CD14-positive monocyte (primary cell): ENCODE data around the gene METTL24. TPM values are rescaled to one million over a fixed set of nuclear protein-coding genes. Genes with fewer than 3 reads are reported as not detected.

Source experiments
- DNase-seq, 3 donors: peaks; one replicate each; pipeline ENCODE4 v3.0.0-alpha.2; 2011 to 2022
- H2AFZ ChIP-seq: 2 replicates; pipeline ENCODE4 v1.6.0; 2012; ENCODE audit warnings: mild to moderate bottlenecking, low read depth, low read length, inconsistent platforms; ENCODE audit not compliant: insufficient read depth, poor library complexity, severe bottlenecking
- H3K27ac ChIP-seq, 2 donors: 1 replicate in 1 of 2; 2 replicates in 1 of 2; pipeline ENCODE4 v1.5.1; 2012 to 2013; ENCODE audit warnings: low read length in 2 of 2, control low read depth in 1 of 2, inconsistent platforms in 1 of 2, low read depth in 1 of 2, mild to moderate bottlenecking in 1 of 2
- H3K27me3 ChIP-seq, 2 donors: one replicate each; pipeline versions ENCODE4 v1.6.0 to v1.6.1; 2011 to 2013; ENCODE audit warnings: low read length in 2 of 2; ENCODE audit not compliant: control insufficient read depth in 2 of 2, insufficient read depth in 2 of 2
- H3K36me3 ChIP-seq, 2 donors: replicated peaks in 1 of 2; 1 replicate in 1 of 2; 2 replicates in 1 of 2; pipeline versions ENCODE4 v1.5.1 to v1.6.1; 2012 to 2013; ENCODE audit warnings: low read length in 2 of 2, control low read depth in 1 of 2, inconsistent platforms in 1 of 2, mild to moderate bottlenecking in 1 of 2; ENCODE audit not compliant: insufficient read depth in 2 of 2, control insufficient read depth in 1 of 2
- H3K4me1 ChIP-seq, 2 donors: 1 replicate in 1 of 2; 2 replicates in 1 of 2; pipeline versions ENCODE4 v1.5.1 to v1.6.1; 2012 to 2013; ENCODE audit warnings: low read length in 2 of 2, control low read depth in 1 of 2, inconsistent platforms in 1 of 2, mild to moderate bottlenecking in 1 of 2, moderate library complexity in 1 of 2; ENCODE audit not compliant: insufficient read depth in 2 of 2, control insufficient read depth in 1 of 2
- H3K4me2 ChIP-seq: replicated peaks from 2 replicates; pipeline ENCODE3; 2012; ENCODE audit warnings: low read length, moderate library complexity, mild to moderate bottlenecking; ENCODE audit not compliant: poor library complexity, severe bottlenecking; ENCODE audit errors: extremely low read depth
- H3K4me3 ChIP-seq, 3 experiments: fragments of 200-600 bp in 1 of 3; sonication (generic) in 1 of 3; replicated peaks in 1 of 3; 1 replicate in 2 of 3; 2 replicates in 1 of 3; pipeline ENCODE4 v1.5.1; 2011 to 2013; ENCODE audit warnings: low read length in 3 of 3, mild to moderate bottlenecking in 3 of 3, control low read depth in 2 of 3, low read depth in 2 of 3, inconsistent platforms in 1 of 3, moderate library complexity in 1 of 3
- H3K79me2 ChIP-seq: 2 replicates; pipeline ENCODE4 v1.6.0; 2012; ENCODE audit warnings: mild to moderate bottlenecking, control low read depth, inconsistent platforms, low read length, moderate library complexity; ENCODE audit not compliant: insufficient read depth
- H3K9ac ChIP-seq: 2 replicates; pipeline ENCODE4 v1.6.0; 2017; ENCODE audit warnings: low read length, mild to moderate bottlenecking; ENCODE audit not compliant: insufficient read depth, poor library complexity, severe bottlenecking
- H3K9me3 ChIP-seq, 2 donors: replicated peaks in 1 of 2; 1 replicate in 1 of 2; 2 replicates in 1 of 2; pipeline versions ENCODE4 v1.5.1 to v1.6.1; 2012 to 2013; ENCODE audit warnings: low read length in 2 of 2, control low read depth in 1 of 2; ENCODE audit not compliant: control insufficient read depth in 1 of 2, insufficient read depth in 1 of 2
- H4K20me1 ChIP-seq: 2 replicates; pipeline ENCODE4 v1.6.0; 2012; ENCODE audit warnings: mild to moderate bottlenecking, low read length, control low read depth, moderate library complexity; ENCODE audit not compliant: insufficient read depth
- H3K27ac Mint-ChIP-seq, 7 donors: one replicate each; pipeline ENCODE4 v1.8.0; 2020; ENCODE audit warnings: mild to moderate bottlenecking in 7 of 7, mixed read lengths in 7 of 7, moderate library complexity in 6 of 7, inconsistent platforms in 2 of 7
- H3K27me3 Mint-ChIP-seq, 3 donors: one replicate each; pipeline ENCODE4 v1.8.0; 2021 to 2022; ENCODE audit warnings: low read depth in 3 of 3, mild to moderate bottlenecking in 3 of 3, mixed read lengths in 3 of 3, moderate library complexity in 3 of 3, inconsistent platforms in 1 of 3
- H3K36me3 Mint-ChIP-seq, 2 donors: one replicate each; pipeline ENCODE4 v1.8.0; 2020; ENCODE audit warnings: mixed read lengths in 2 of 2, inconsistent platforms in 1 of 2, mild to moderate bottlenecking in 1 of 2
- H3K4me1 Mint-ChIP-seq: one replicate; pipeline ENCODE4 v1.8.0; 2020; ENCODE audit warnings: mild to moderate bottlenecking, mixed read lengths
- H3K4me3 Mint-ChIP-seq, 2 donors: one replicate each; pipeline ENCODE4 v1.8.0; 2020; ENCODE audit warnings: mild to moderate bottlenecking in 2 of 2, mixed read lengths in 2 of 2, moderate library complexity in 1 of 2
- H3K9me3 Mint-ChIP-seq, 7 donors: one replicate each; pipeline ENCODE4 v1.8.0; 2020 to 2022; ENCODE audit warnings: mixed read lengths in 7 of 7, mild to moderate bottlenecking in 6 of 7, moderate library complexity in 6 of 7, inconsistent platforms in 2 of 7
- WGBS: methylation state at CpG from one replicate; pipeline ENCODE4 v1.1.5; 2013; ENCODE audit warnings: missing lambda C conversion rate; ENCODE audit not compliant: insufficient coverage; 5-methylcytosine and 5-hydroxymethylcytosine counted together
- intact Hi-C, 2 donors: fragments of 100-400 bp; cut with micrococcal nuclease; formaldehyde crosslinking; loops; one replicate each; pipeline versions ENCODE4 v1.15.0 to v1.15.1; 2023
- polyA plus RNA-seq, 3 donors: library from polyadenylated mRNA; depleted of rRNA in 1 of 3; unstranded in 2 of 3; stranded (reverse) in 1 of 3; fragments of 300-500 nt in 2 of 3; fragments of >200 nt in 1 of 3; fragmentation: Illumina TruSeq in 2 of 3; gene quantifications; 1 replicate in 2 of 3; 2 replicates in 1 of 3; pipeline ENCODE4 v1.2.3, GENCODE V29; 2012 to 2021
- TF ChIP-seq, protein P1 (sequence below): fragments of 200-600 bp; IDR thresholded peaks from one replicate; pipeline ENCODE4 v1.8.0; 2022; ENCODE audit warnings: antibody characterized with exemption, mild to moderate bottlenecking

METTL24 gene
- polyA plus RNA-seq, 3 donors = not detected

DNA sequence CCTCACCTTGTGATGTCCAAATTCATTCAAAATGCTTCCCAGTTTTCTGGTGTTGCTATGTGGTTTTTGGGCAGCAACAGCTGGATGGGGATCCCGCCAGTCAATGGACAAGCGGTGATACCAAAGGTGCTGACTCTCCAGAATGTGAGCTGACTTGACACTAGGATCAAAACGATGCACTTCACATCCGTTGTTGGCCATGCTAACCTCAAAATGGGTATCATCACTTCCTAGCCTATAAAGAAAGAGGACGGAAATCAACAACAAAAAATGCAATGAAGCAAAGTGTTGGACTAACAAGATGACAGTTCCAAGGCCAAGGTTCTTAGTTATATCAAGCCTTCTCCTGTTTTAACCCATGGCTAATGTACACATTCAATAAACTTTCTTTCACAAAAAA lies 59.2 kb downstream of the METTL24 start:
- Histone ChIP-seq H4K20me1 (no peaks in the 10 kb centered on the region), H3K4me3 (no peak overlapping the region), H2AFZ (no peak overlapping the region), H3K4me2 (no peak overlapping the region), H3K27ac (no peak overlapping the region), H3K9me3 (no peaks in the 10 kb centered on the region), H3K9ac (no peak overlapping the region), H3K4me1 (no peaks in the 10 kb centered on the region), H3K27me3 (no peaks in the 10 kb centered on the region), H3K36me3 (no peaks in the 10 kb centered on the region), H3K79me2 (no peaks in the 10 kb centered on the region)
- Mint-ChIP-seq H3K4me1 (peaks cover 13% of the 10 kb centered on the region), H3K27ac (no peak overlapping the region), H3K4me3 (no peak overlapping the region), H3K27me3 (peaks cover 0 to 2% (median 2%) of the 10 kb centered on the region in 3 donors), H3K36me3 (no peaks in the 10 kb centered on the region), H3K9me3 (peaks cover 0 to 5% (median 0%) of the 10 kb centered on the region in 7 donors)
- 98% methylated on average over 4 of the region's 5 CpGs for WGBS
- intact Hi-C loops = no loop called here
- no peak for DNase-seq
- TF ChIP-seq, protein P1, sequence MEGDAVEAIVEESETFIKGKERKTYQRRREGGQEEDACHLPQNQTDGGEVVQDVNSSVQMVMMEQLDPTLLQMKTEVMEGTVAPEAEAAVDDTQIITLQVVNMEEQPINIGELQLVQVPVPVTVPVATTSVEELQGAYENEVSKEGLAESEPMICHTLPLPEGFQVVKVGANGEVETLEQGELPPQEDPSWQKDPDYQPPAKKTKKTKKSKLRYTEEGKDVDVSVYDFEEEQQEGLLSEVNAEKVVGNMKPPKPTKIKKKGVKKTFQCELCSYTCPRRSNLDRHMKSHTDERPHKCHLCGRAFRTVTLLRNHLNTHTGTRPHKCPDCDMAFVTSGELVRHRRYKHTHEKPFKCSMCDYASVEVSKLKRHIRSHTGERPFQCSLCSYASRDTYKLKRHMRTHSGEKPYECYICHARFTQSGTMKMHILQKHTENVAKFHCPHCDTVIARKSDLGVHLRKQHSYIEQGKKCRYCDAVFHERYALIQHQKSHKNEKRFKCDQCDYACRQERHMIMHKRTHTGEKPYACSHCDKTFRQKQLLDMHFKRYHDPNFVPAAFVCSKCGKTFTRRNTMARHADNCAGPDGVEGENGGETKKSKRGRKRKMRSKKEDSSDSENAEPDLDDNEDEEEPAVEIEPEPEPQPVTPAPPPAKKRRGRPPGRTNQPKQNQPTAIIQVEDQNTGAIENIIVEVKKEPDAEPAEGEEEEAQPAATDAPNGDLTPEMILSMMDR = no peak

DNA sequence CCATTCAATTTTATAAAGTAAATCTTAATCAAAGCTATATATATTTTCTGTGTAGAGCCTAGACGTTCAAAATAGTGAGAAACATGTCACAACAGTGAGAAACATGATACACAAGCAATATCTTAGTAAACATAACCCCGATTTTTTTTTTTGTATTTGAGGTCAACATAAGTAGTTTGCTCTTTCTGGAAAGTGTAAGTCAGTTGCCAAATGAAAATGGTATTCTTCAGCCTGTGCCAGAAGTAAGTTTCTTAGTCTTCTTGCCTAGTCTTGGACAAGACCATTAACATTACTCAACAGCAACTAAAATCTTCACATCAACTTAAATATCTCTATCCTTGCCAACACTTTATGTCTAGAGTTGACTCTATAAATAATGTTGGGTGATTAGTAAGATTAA lies 59.7 kb downstream of the METTL24 start:
- Histone ChIP-seq H3K9me3 (no peaks in the 10 kb centered on the region), H3K27me3 (no peaks in the 10 kb centered on the region), H4K20me1 (no peaks in the 10 kb centered on the region), H3K4me2 (no peak overlapping the region), H3K79me2 (no peaks in the 10 kb centered on the region), H2AFZ (no peak overlapping the region), H3K9ac (no peak overlapping the region), H3K4me1 (no peaks in the 10 kb centered on the region), H3K36me3 (no peaks in the 10 kb centered on the region), H3K4me3 (no peak overlapping the region), H3K27ac (no peak overlapping the region)
- DNase-seq = no peak
- no peaks in the 10 kb centered on the region for H3K36me3 Mint-ChIP-seq
- intact Hi-C loops = no loop called here
- TF ChIP-seq, protein P1 = no peak
- H3K9me3 Mint-ChIP-seq = peaks cover 0 to 4% (median 0%) of the 10 kb centered on the region in 7 donors
- no CpG with 5 or more reads among the region's 2 CpGs for WGBS
- H3K27me3 Mint-ChIP-seq = peaks cover 0 to 2% (median 2%) of the 10 kb centered on the region in 3 donors
- peaks cover 13% of the 10 kb centered on the region for H3K4me1 Mint-ChIP-seq
- H3K4me3 Mint-ChIP-seq = no peak overlapping the region
- no peak overlapping the region for H3K27ac Mint-ChIP-seq
